OCI-LY7 (cell line): ENCODE results near the gene INTS14. TPM values are rescaled to one million over a fixed set of nuclear protein-coding genes. Genes with fewer than 3 reads are reported as not detected.

Source experiments
- BruUV-seq: library from RNA; stranded (reverse); fragments of 400-500 nt; replicated peaks from 2 replicates; lab custom pipeline; 2021; lab: Mats Ljungman, UMichigan
- CTCF ChIA-PET: fragments of 300-600 bp; sonication (Branson Sonifier 250); formaldehyde crosslinking; loops from one replicate; lab custom pipeline; 2022; ENCODE audit warnings: antibody characterized with exemption; ENCODE audit not compliant: unreplicated experiment; lab: Charles Lee
- POLR2A ChIA-PET: fragments of 300-600 bp; sonication (Branson Sonifier 250); formaldehyde crosslinking; loops from one replicate; lab custom pipeline; 2022; ENCODE audit warnings: antibody characterized with exemption; lab: Charles Lee
- DNase-seq: peaks from one replicate; pipeline ENCODE4 v3.0.0-alpha.2; 2015; ENCODE audit warnings: low spot score
- H2AFZ ChIP-seq: fragments of 200-600 bp; sonication (generic), shearing (Covaris generic); 2 replicates; pipeline ENCODE4 v1.6.1; 2014; ENCODE audit warnings: mild to moderate bottlenecking, antibody characterized with exemption, low read length, moderate library complexity
- H3K27ac ChIP-seq: fragments of 200-600 bp; sonication (generic); 2 replicates; pipeline ENCODE4 v1.5.1; 2014; ENCODE audit warnings: mixed run types, low read depth, mild to moderate bottlenecking, moderate library complexity, low read length, inconsistent platforms; ENCODE audit not compliant: poor library complexity, severe bottlenecking
- H3K36me3 ChIP-seq: fragments of 200-600 bp; sonication (generic); 2 replicates; pipeline ENCODE4 v1.6.1; 2014; ENCODE audit warnings: mild to moderate bottlenecking, antibody characterized with exemption, low read length, moderate library complexity, mixed read lengths; ENCODE audit not compliant: insufficient read depth
- H3K4me1 ChIP-seq: fragments of 200-600 bp; sonication (generic); 2 replicates; pipeline ENCODE4 v1.5.1; 2014; ENCODE audit warnings: mild to moderate bottlenecking, low read length; ENCODE audit not compliant: insufficient read depth, poor library complexity, severe bottlenecking
- H3K4me2 ChIP-seq: fragments of 200-600 bp; sonication (generic); 2 replicates; pipeline ENCODE4 v1.6.1; 2014; ENCODE audit warnings: mild to moderate bottlenecking, low read length
- H3K4me3 ChIP-seq: fragments of 200-600 bp; sonication (generic); 2 replicates; pipeline ENCODE4 v1.5.1; 2014; ENCODE audit warnings: mild to moderate bottlenecking, low read depth, low read length; ENCODE audit not compliant: poor library complexity, severe bottlenecking
- H3K79me2 ChIP-seq: fragments of 200-600 bp; sonication (generic); 2 replicates; pipeline ENCODE4 v1.6.1; 2016; ENCODE audit warnings: low read depth, mild to moderate bottlenecking, low read length, moderate library complexity, mixed read lengths; ENCODE audit not compliant: insufficient read depth
- H3K9me2 ChIP-seq: fragments of 200-600 bp; sonication (generic); 2 replicates; pipeline ENCODE4 v1.6.1; 2016; ENCODE audit warnings: mild to moderate bottlenecking, low read length, mixed read lengths; ENCODE audit not compliant: insufficient read depth
- H3K9me3 ChIP-seq: fragments of 200-600 bp; sonication (generic); 2 replicates; pipeline ENCODE4 v1.6.1; 2014; ENCODE audit warnings: mild to moderate bottlenecking, mixed run types, low read length, mixed read lengths
- H4K20me1 ChIP-seq: fragments of 200-600 bp; sonication (generic); 2 replicates; pipeline ENCODE4 v1.6.1; 2014; ENCODE audit warnings: mild to moderate bottlenecking, antibody characterized with exemption, low read length, moderate library complexity, mixed read lengths; ENCODE audit not compliant: insufficient read depth
- CTCF ChIP-seq: fragments of 200-600 bp; sonication (generic); conservative IDR thresholded peaks from 2 replicates; pipeline ENCODE4 v1.5.1; 2014; ENCODE audit warnings: mild to moderate bottlenecking, antibody characterized with exemption, low read length, moderate library complexity, mixed read lengths
- EZH2phosphoT487 ChIP-seq: fragments of 200-600 bp; sonication (generic); IDR thresholded peaks from 2 replicates; pipeline ENCODE4 v1.6.1; 2018; ENCODE audit warnings: low read depth, borderline replicate concordance, mild to moderate bottlenecking, mixed run types, antibody characterized with exemption, low read length, moderate library complexity, mixed read lengths
- intact Hi-C: fragments of 100-400 bp; cut with micrococcal nuclease; formaldehyde crosslinking; loops from one replicate; pipeline ENCODE4 v1.10.0; 2022; ENCODE audit not compliant: unreplicated experiment
- total RNA-seq, 2 experiments: library from RNA; depleted of rRNA in 1 of 2; stranded (reverse); fragments of >200 nt in 1 of 2; shearing (Covaris generic) in 1 of 2; gene quantifications; 2 replicates each; pipeline ENCODE4 v1.2.3, GENCODE V29; 2014 to 2022

INTS14 gene
- total RNA-seq, 2 experiments from 2014 or later, result 45.8 to 46.7 TPM

- Histone ChIP-seq H3K36me3 (no peaks in the 10 kb centered on the region), H3K27ac (no peak overlapping the region), H3K9me3 (no peaks in the 10 kb centered on the region), H3K4me2 (no peak overlapping the region), H2AFZ (no peak overlapping the region), H3K4me1 (peaks cover 12% of the 10 kb centered on the region), H3K9me2 (no peaks in the 10 kb centered on the region), H3K4me3 (no peak overlapping the region), H4K20me1 (no peaks in the 10 kb centered on the region), H3K79me2 (no peaks in the 10 kb centered on the region)
- no TSS peak for BruUV-seq
- TF ChIP-seq CTCF (no peak), EZH2phosphoT487 (no peak)
- intact Hi-C loops, result no loop called here
- POLR2A ChIA-PET, result interaction anchor here (0.6 to 0.9 kb wide), 2 partner anchors 11 to 143 kb away, joined by 3 to 4 read pairs; no protein-coding TSS in a partner anchor
- CTCF ChIA-PET, result no interaction called here
- no peak for DNase-seq
These were observed 20.6 kb upstream of the INTS14 start for GRCh38 chr15:65631503-65631902.

GRCh38 chr15:65630760-65631159 lies 19.8 kb upstream of the INTS14 start:
- Histone ChIP-seq H3K9me3 (no peaks in the 10 kb centered on the region), H3K9me2 (no peaks in the 10 kb centered on the region), H3K4me3 (no peak overlapping the region), H4K20me1 (no peaks in the 10 kb centered on the region), H3K4me2 (no peak overlapping the region), H3K36me3 (no peaks in the 10 kb centered on the region), H3K4me1 (peaks cover 12% of the 10 kb centered on the region), H3K79me2 (no peaks in the 10 kb centered on the region), H3K27ac (no peak overlapping the region), H2AFZ (no peak overlapping the region)
- intact Hi-C loops, result no loop called here
- ChIA-PET POLR2A (interaction anchor here (0.9 kb wide), 1 partner anchor 10 kb away, joined by 3 read pairs; no protein-coding TSS in a partner anchor), CTCF (no interaction called here)
- BruUV-seq, result no TSS peak
- TF ChIP-seq CTCF, result no peak
- TF ChIP-seq EZH2phosphoT487, result no peak
- no peak for DNase-seq

GRCh38 chr15:65629548-65629947 lies 18.6 kb upstream of the INTS14 start:
- Histone ChIP-seq H3K9me2 (no peaks in the 10 kb centered on the region), H4K20me1 (no peaks in the 10 kb centered on the region), H3K9me3 (no peaks in the 10 kb centered on the region), H3K4me1 (peaks cover 12% of the 10 kb centered on the region), H3K4me2 (no peak overlapping the region), H2AFZ (no peak overlapping the region), H3K79me2 (no peaks in the 10 kb centered on the region), H3K27ac (no peak overlapping the region), H3K4me3 (no peak overlapping the region), H3K36me3 (no peaks in the 10 kb centered on the region)
- DNase-seq, result no peak
- ChIA-PET CTCF (no interaction called here), POLR2A (no interaction called here)
- BruUV-seq, result no TSS peak
- intact Hi-C loops, result no loop called here
- TF ChIP-seq CTCF (no peak), EZH2phosphoT487 (no peak)
